ENCODE results near the gene DUSP9. TPM values are rescaled to one million over a fixed set of nuclear protein-coding genes. Genes with fewer than 3 reads are reported as not detected.

DUSP9 gene
- total RNA-seq, 1 donor from 2014 or later: 0.74 TPM

DNA sequence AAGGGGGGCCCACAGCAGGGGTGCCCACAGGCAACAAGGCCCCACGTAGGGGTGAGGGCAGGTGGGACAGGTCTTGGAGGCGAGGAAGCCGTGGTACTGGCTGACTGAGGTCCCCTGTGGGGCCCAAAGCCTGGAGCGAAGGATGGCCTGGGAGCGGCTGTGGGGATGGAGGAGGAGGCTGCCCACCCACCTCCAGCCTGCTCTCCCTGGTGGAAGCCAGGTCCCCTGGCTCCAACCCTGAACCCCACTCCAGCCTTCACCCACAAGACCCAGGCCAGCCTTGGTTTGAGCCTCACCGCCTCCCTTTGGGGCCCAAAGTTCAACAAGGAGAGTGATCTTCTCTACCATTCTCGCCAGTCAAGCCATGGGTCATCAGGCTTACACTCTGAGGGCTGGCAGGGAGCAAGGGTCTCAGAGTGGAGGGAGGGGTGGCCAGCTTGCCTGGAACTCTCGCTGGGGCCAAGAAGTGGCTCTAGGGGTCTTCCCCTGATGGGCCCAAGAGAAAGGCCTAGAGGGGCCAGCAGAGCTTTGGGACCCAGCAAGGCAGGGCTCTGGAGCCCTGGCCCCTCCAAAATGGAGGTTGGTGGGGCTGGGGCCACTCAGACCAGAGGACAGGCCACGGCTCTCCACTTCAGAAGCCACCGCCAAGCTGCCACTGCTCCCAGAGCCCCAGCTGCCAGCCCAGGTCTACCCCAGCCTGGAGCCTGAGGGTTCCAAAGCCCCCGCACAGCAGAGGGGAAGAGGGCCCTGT is 21.6 kb downstream of the DUSP9 start:
- Histone ChIP-seq H3K4me1 (peaks cover 4% of the 10 kb centered on the region), H3K27me3 (no peaks in the 10 kb centered on the region), H3K4me3 (no peak overlapping the region), H3K9me3 (no peaks in the 10 kb centered on the region), H3K36me3 (no peaks in the 10 kb centered on the region), H3K27ac (no peak overlapping the region)
- TF ChIP-seq, protein P1, sequence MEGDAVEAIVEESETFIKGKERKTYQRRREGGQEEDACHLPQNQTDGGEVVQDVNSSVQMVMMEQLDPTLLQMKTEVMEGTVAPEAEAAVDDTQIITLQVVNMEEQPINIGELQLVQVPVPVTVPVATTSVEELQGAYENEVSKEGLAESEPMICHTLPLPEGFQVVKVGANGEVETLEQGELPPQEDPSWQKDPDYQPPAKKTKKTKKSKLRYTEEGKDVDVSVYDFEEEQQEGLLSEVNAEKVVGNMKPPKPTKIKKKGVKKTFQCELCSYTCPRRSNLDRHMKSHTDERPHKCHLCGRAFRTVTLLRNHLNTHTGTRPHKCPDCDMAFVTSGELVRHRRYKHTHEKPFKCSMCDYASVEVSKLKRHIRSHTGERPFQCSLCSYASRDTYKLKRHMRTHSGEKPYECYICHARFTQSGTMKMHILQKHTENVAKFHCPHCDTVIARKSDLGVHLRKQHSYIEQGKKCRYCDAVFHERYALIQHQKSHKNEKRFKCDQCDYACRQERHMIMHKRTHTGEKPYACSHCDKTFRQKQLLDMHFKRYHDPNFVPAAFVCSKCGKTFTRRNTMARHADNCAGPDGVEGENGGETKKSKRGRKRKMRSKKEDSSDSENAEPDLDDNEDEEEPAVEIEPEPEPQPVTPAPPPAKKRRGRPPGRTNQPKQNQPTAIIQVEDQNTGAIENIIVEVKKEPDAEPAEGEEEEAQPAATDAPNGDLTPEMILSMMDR (IDR thresholded peaks at IDR 0.05): no peak
- TF ChIP-seq POLR2A (IDR thresholded peaks at IDR 0.05) (no peak), POLR2AphosphoS5 (IDR thresholded peaks at IDR 0.05; ENCODE audit: insufficient read depth in 1 of 2, low read depth in 1 of 2) (no peak)
- DNase-seq (ENCODE audit: extremely low spot score in 2 of 2): no peak
- intact Hi-C loops (cut with DNase I): loop anchor here (10.0 kb wide), 1 partner anchor 724 kb away; no protein-coding TSS in a partner anchor

DNA sequence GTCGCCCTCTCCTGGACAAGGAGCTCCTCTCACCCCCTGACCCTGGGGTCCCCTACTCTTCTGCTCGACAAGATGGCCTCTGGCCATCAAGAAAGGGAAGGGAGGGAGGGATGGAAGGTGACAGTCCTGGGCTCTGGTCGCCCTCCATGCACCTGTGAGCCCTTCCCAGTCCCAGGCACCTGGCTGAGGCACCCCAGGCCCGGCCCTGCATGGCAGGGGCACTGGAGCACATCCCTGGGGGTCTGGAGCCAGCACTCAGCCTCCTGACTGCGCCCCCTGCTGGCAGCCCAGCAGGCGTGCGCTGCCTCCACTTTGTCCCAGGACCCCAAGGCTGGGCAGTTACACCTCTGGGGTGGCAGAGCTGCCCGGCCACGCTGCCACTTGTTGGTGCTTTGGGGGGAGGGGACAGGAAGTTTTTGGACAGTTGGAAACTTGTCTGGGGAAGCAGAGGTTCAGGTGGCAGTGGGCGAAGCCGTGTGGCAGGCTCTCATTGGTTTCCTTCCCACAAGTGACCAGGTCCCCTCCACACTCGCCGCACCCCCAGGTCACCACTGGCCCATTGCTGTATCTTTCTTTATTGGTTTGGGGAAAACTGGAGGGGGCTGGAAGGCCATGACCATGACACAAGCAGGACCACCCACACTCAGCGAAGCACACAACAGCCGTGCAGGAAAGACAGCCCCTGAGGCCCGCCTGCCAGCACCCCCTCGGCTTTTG is 22.3 kb downstream of the DUSP9 start:
- TF ChIP-seq, protein P1 (IDR thresholded peaks at IDR 0.05): peak in 2 of 3 experiments; percentile 51 to 58
- no peak for TF ChIP-seq POLR2A (IDR thresholded peaks at IDR 0.05)
- Histone ChIP-seq H3K36me3 (no peaks in the 10 kb centered on the region), H3K27me3 (no peaks in the 10 kb centered on the region), H3K4me3 (no peak overlapping the region), H3K27ac (no peak overlapping the region), H3K4me1 (peaks cover 4% of the 10 kb centered on the region), H3K9me3 (no peaks in the 10 kb centered on the region)
- no peak for DNase-seq (ENCODE audit: extremely low spot score in 2 of 2)
- intact Hi-C loops (cut with DNase I): loop anchor here (10.0 kb wide), 1 partner anchor 725 kb away; no protein-coding TSS in a partner anchor

DNA sequence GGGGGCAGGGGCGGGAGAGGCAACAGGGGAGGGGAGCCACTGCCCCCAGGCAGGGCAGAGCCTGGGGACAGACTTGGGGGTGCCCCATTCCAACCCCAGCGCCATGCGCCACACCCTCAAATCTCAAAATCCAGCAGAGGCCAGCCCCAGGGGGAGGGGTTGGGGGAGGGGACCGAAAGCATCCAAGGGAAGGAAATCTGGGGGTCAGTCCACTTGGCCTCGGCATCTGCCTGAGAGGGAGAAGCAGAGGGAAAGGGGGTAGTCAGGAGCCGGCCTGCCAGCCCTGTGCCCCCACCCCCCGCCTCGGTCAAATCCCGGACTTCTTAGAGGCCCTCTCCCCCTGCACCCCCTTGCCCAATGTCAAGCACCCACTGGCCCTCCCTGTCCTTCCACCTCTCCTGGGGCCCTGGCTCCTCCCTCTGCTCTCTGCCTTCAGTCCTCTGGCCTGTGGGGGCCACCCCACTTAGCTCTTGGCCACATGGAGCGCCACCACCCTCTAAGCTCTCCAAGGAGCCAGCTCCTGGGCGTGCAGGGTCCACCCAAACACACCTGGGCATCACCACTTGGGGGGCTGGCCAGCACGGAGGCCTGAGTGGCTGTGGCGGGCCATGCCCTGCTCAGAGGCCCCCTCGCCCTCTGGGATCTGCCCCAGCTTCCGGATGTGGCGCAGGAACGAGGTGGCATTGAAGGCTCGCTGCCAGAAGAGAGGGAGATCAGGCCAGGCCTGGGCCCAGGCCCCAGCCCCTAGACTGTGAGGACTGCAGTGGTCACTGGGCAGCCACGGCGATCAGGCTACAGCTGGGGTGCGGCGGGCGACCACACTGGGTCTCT is 23.1 kb downstream of the DUSP9 start:
- TF ChIP-seq POLR2AphosphoS5 (IDR thresholded peaks at IDR 0.05; ENCODE audit: insufficient read depth in 1 of 2, low read depth in 1 of 2) (no peak), POLR2A (IDR thresholded peaks at IDR 0.05) (no peak)
- TF ChIP-seq, protein P1 (IDR thresholded peaks at IDR 0.05): no peak
- Histone ChIP-seq H3K4me1 (peaks cover 4% of the 10 kb centered on the region), H3K4me3 (no peak overlapping the region), H3K36me3 (no peaks in the 10 kb centered on the region), H3K9me3 (no peaks in the 10 kb centered on the region), H3K27ac (no peak overlapping the region), H3K27me3 (no peaks in the 10 kb centered on the region)
- peak in 1 of 2 donors; percentile 96 for DNase-seq (ENCODE audit: extremely low spot score in 2 of 2)
- intact Hi-C loops (cut with DNase I): loop anchor here (10.0 kb wide), 2 partner anchors 115 to 725 kb away; no protein-coding TSS in a partner anchor

DNA sequence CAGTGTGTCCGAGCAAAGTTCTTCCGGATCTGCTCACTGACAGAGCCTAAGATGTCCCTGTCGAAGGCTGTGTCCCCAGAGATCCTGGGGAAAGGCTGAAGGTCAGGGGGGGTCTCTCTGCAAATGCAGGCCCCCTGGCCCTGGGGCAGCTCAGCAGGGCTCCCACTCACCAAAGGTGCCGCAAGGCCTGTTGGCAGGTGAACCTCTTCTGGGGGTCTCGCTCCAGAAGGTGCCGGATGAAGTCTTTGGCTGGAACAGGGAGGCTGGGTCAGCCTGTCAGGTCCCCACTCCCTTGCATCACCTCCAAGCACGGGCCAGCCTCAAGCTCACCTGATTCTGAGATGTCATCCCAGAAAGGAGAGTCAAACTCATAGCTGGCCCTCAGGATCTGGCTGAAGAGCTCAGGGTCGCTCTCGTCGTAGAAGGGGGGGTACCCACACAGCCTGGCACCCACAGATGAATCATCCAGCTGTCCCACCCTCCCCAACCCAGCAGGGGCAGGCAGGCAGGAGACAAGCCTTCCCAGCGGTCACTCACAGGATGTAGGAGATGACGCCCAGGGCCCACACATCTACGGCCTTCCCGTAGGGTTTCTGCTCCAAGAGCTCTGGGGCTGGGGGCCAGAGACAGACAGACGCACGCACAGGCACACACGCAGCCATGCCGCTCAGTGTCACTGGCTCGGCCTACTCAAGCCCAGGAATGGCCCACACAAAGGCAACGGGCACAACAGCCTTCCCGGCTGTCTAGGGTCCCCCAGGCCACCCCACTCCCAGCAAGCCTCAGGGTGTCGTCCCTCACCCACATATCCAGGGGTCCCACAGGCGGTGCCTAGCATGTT is 24.0 kb downstream of the DUSP9 start:
- intact Hi-C loops (cut with DNase I): loop anchor here (10.0 kb wide), 1 partner anchor 116 kb away; no protein-coding TSS in a partner anchor
- Histone ChIP-seq H3K4me1 (peaks cover 4% of the 10 kb centered on the region), H3K27me3 (no peaks in the 10 kb centered on the region), H3K9me3 (no peaks in the 10 kb centered on the region), H3K27ac (no peak overlapping the region), H3K36me3 (no peaks in the 10 kb centered on the region), H3K4me3 (no peak overlapping the region)
- TF ChIP-seq, protein P1 (IDR thresholded peaks at IDR 0.05): no peak
- no peak for TF ChIP-seq POLR2A (IDR thresholded peaks at IDR 0.05)
- TF ChIP-seq POLR2AphosphoS5 (IDR thresholded peaks at IDR 0.05; ENCODE audit: insufficient read depth in 1 of 2, low read depth in 1 of 2): no peak
- no peak for DNase-seq (ENCODE audit: extremely low spot score in 2 of 2)
